Esophagus squamous epithelium (tissue), 4 donors: ENCODE results near the gene PRSS2.
"Not testable (repeated sequence)": the region's sequence is repeated elsewhere in the genome, so short reads cannot be mapped to it uniquely, and the experiment has no call there.

Source experiments
- CTCF ChIP-seq, 6 experiments: fragments of 450-650 bp in 4 of 6; fragments of 200-600 bp in 2 of 6; sonication (generic) in 2 of 6; IDR thresholded peaks; one replicate each; pipeline ENCODE4 v1.5.1; 2016 to 2019; ENCODE audit warnings: antibody characterized with exemption in 6 of 6, mild to moderate bottlenecking in 4 of 6, moderate library complexity in 4 of 6
- POLR2A ChIP-seq, 4 donors: fragments of 450-650 bp; IDR thresholded peaks; one replicate each; pipeline ENCODE4 v1.6.1; 2017; ENCODE audit warnings: antibody characterized with exemption in 4 of 4, mild to moderate bottlenecking in 4 of 4, moderate library complexity in 3 of 4

DNA sequence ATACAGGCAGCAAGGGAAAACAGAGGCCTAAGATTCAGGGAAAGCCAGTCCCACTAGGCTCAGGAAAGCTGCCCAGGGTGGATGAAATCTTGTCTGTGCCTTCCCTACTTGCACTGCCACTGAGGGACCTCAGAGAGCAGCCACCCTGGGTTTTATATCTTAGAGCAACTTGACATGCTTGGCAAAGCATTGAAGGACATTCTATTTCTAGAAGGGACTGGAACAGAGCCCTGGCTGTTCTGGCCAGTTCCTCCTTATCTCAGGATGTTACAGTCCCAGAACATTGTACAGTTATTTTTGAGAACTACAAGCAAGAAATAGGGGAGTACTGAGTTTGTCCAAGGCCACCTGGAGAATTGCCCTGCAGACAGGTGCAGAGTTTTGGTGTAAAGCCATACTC is 28.8 kb upstream of the PRSS2 start:
- not testable (repeated sequence) for TF ChIP-seq CTCF, POLR2A (IDR thresholded peaks at IDR 0.05)
